GM12878 (cell line): ENCODE measurements around the gene ADAM10. TPM values are rescaled to one million over a fixed set of nuclear protein-coding genes. Genes with fewer than 3 reads are reported as not detected.

Experiments
- ATAC-seq: fragments of 200-7000 bp; cut with Tn5 transposase; 3 replicates; pipeline ENCODE4 v1.9.1; 2020; ENCODE audit warnings: mild to moderate bottlenecking, moderate library complexity
- BruUV-seq: library from RNA; stranded (reverse); fragments of 400-500 nt; replicated peaks from 2 replicates; lab custom pipeline; 2021; lab: Mats Ljungman, UMichigan
- CTCF ChIA-PET: fragments of 300-600 bp; sonication (Branson Sonifier 250); formaldehyde crosslinking; extraction: SDS; loops from one replicate; lab custom pipeline; 2021; ENCODE audit warnings: inconsistent platforms; lab: Yijun Ruan, JAX
- POLR2A ChIA-PET: fragments of 350-600 bp; formaldehyde crosslinking; extraction: SDS; loops from one replicate; lab custom pipeline; 2021; ENCODE audit warnings: inconsistent platforms; lab: Charles Lee
- RAD21 ChIA-PET: fragments of 300-600 bp; sonication (Branson Sonifier 250); formaldehyde crosslinking; loops from one replicate; lab custom pipeline; 2023; ENCODE audit warnings: antibody characterized with exemption; ENCODE audit not compliant: unreplicated experiment; lab: Charles Lee
- SMC1A ChIA-PET: fragments of 300-600 bp; sonication (Branson Sonifier 250); formaldehyde crosslinking; loops from one replicate; lab custom pipeline; 2023; ENCODE audit not compliant: unreplicated experiment, uncharacterized antibody; lab: Charles Lee
- DNase-seq: peaks from one replicate; pipeline ENCODE4 v3.0.0-alpha.2; 2011; ENCODE audit warnings: low read depth, low spot score
- FAIRE-seq: peaks from 3 replicates; lab custom pipeline; 2011; peaks lifted over from hg19 to GRCh38; lab: Jason Lieb, UNC
- H2AFZ ChIP-seq: 2 replicates; pipeline ENCODE4 v1.6.0; 2011; ENCODE audit warnings: low read depth, low read length, control low read depth; ENCODE audit not compliant: control insufficient read depth
- H3K27ac ChIP-seq: 2 replicates; pipeline ENCODE4 v1.5.1; 2011; ENCODE audit warnings: control low read depth; ENCODE audit not compliant: control insufficient read depth, insufficient read depth
- H3K27me3 ChIP-seq, 2 experiments: replicated peaks in 1 of 2; 2 replicates each; pipeline versions ENCODE4 v1.6.0 to v1.6.1; 2011; ENCODE audit warnings: low read length in 1 of 2; ENCODE audit not compliant: control insufficient read depth in 2 of 2, insufficient read depth in 2 of 2
- H3K36me3 ChIP-seq, 2 experiments: 2 replicates each; pipeline ENCODE4 v1.5.1; 2011; ENCODE audit warnings: low read length in 1 of 2; ENCODE audit not compliant: control insufficient read depth in 2 of 2, insufficient read depth in 2 of 2
- H3K4me1 ChIP-seq: 2 replicates; pipeline ENCODE4 v1.6.1; 2011; ENCODE audit warnings: mild to moderate bottlenecking, low read length, moderate library complexity, mixed read lengths; ENCODE audit not compliant: control insufficient read depth, insufficient read depth
- H3K4me2 ChIP-seq: 2 replicates; pipeline ENCODE4 v1.6.0; 2011; ENCODE audit warnings: control low read depth; ENCODE audit not compliant: control insufficient read depth, insufficient read depth
- H3K4me3 ChIP-seq: fragments of 200-600 bp; sonication (generic); 2 replicates; pipeline ENCODE4 v1.5.1; 2016
- H3K79me2 ChIP-seq: 2 replicates; pipeline ENCODE4 v1.6.0; 2011; ENCODE audit warnings: low read length; ENCODE audit not compliant: control insufficient read depth, insufficient read depth
- H3K9ac ChIP-seq: 2 replicates; pipeline ENCODE4 v1.8.0; 2011; ENCODE audit warnings: low read length, control low read depth, mixed read lengths; ENCODE audit not compliant: control insufficient read depth, insufficient read depth
- H3K9me3 ChIP-seq: replicated peaks from 3 replicates; pipeline ENCODE4 v1.5.1; 2011; ENCODE audit warnings: mild to moderate bottlenecking, low read length; ENCODE audit not compliant: control insufficient read depth, insufficient read depth
- H4K20me1 ChIP-seq: 2 replicates; pipeline ENCODE4 v1.6.0; 2011; ENCODE audit not compliant: control insufficient read depth, insufficient read depth
- BACH1 ChIP-seq: fragments of 450-650 bp; IDR thresholded peaks from 2 replicates; pipeline ENCODE4 v1.6.1; 2017; ENCODE audit warnings: mild to moderate bottlenecking, borderline replicate concordance
- DPF2 ChIP-seq: fragments of 450-650 bp; IDR thresholded peaks from 2 replicates; pipeline ENCODE4 v1.6.1; 2017; ENCODE audit warnings: mild to moderate bottlenecking
- ETV6 ChIP-seq, 2 experiments: fragments of 450-650 bp in 1 of 2; IDR thresholded peaks in 1 of 2; conservative IDR thresholded peaks in 1 of 2; 2 replicates each; pipeline ENCODE4 v1.6.1; 2014; ENCODE audit warnings: antibody characterized with exemption in 1 of 2, borderline replicate concordance in 1 of 2, low read depth in 1 of 2, mild to moderate bottlenecking in 1 of 2, moderate library complexity in 1 of 2
- MEF2A ChIP-seq: IDR thresholded peaks from 2 replicates; pipeline ENCODE4 v1.6.1; 2011; ENCODE audit warnings: low read depth, mild to moderate bottlenecking, low read length, moderate library complexity; ENCODE audit not compliant: insufficient read depth
- MEF2B ChIP-seq: fragments of 450-650 bp; IDR thresholded peaks from 2 replicates; pipeline ENCODE4 v1.6.1; 2018; ENCODE audit warnings: mild to moderate bottlenecking, moderate library complexity; ENCODE audit not compliant: partially characterized antibody, poor library complexity, severe bottlenecking
- POU2F2 ChIP-seq: IDR thresholded peaks from 3 replicates; pipeline ENCODE4 v1.6.1; 2011; ENCODE audit warnings: low read depth, mild to moderate bottlenecking, low read length, borderline replicate concordance
- RCOR1 ChIP-seq: conservative IDR thresholded peaks from 2 replicates; pipeline ENCODE4 v1.6.1; 2012; ENCODE audit warnings: low read depth, low read length, improper control_type of control experiment
- SIX5 ChIP-seq: IDR thresholded peaks from 2 replicates; pipeline ENCODE4 v1.6.1; 2011; ENCODE audit warnings: mild to moderate bottlenecking, low read depth, low read length, moderate library complexity; ENCODE audit not compliant: severe bottlenecking
- SMC3 ChIP-seq: IDR thresholded peaks from 2 replicates; pipeline ENCODE4 v1.6.1; 2011; ENCODE audit warnings: low read length, improper control_type of control experiment, borderline replicate concordance
- SREBF2 ChIP-seq: IDR thresholded peaks from 2 replicates; pipeline ENCODE4 v1.6.1; 2012; ENCODE audit warnings: mild to moderate bottlenecking, low read length
- TBL1XR1 ChIP-seq: IDR thresholded peaks from 2 replicates; pipeline ENCODE4 v1.6.1; 2012; ENCODE audit warnings: low read depth, low read length, improper control_type of control experiment
- USF2 ChIP-seq: IDR thresholded peaks from 2 replicates; pipeline ENCODE4 v1.6.1; 2011; ENCODE audit warnings: low read depth, low read length, improper control_type of control experiment, borderline replicate concordance
- ZZZ3 ChIP-seq: IDR thresholded peaks from 2 replicates; pipeline ENCODE4 v1.6.1; 2011; ENCODE audit warnings: low read depth; ENCODE audit not compliant: control insufficient read depth, insufficient read length
- WGBS: methylation state at CpG from one replicate; pipeline ENCODE4 v1.1.6; 2016; ENCODE audit warnings: low lambda C conversion rate; ENCODE audit not compliant: insufficient replicate concordance, insufficient coverage; ENCODE audit errors: missing lambda C conversion rate; 5-methylcytosine and 5-hydroxymethylcytosine counted together
- in situ Hi-C: fragments of 300-500 bp; cut with MboI; formaldehyde crosslinking; loops from 9 replicates; pipeline ENCODE4 v1.14.3; 2018; ENCODE audit warnings: mixed read lengths
- intact Hi-C: fragments of 100-400 bp; cut with micrococcal nuclease; formaldehyde crosslinking; loops from one replicate; pipeline ENCODE4 v1.14.2; 2022; ENCODE audit not compliant: unreplicated experiment
- polyA plus RNA-seq, 11 experiments: library from polyadenylated mRNA; depleted of rRNA in 4 of 11; unstranded in 6 of 11; stranded (reverse) in 5 of 11; fragments of >200 nt; fragmentation: Nextera tagmentation in 4 of 11; fragmentation: Illumina TruSeq in 1 of 11; extraction: Ambion mirVana in 4 of 11; extraction: Trizol in 1 of 11; gene quantifications; 1 replicate in 1 of 11; 2 replicates in 10 of 11; pipeline versions ENCODE4 v1.2.1 to v1.2.3, GENCODE V29; 2011 to 2016; ENCODE audit warnings: inconsistent platforms in 2 of 11, missing spikeins in 2 of 11, low read depth in 1 of 11
- total RNA-seq, 4 experiments: library from RNA; depleted of rRNA in 3 of 4; stranded (reverse); fragments of >200 nt in 3 of 4; fragmentation: Illumina TruSeq in 1 of 4; extraction: Trizol in 1 of 4; gene quantifications; 2 replicates each; pipeline versions ENCODE4 v1.2.1 to v1.2.3, GENCODE V29; 2013 to 2021
- TF ChIP-seq, protein P1 (sequence below): fragments of 450-650 bp; IDR thresholded peaks from 2 replicates; pipeline ENCODE4 v1.6.1; 2017; ENCODE audit warnings: borderline replicate concordance
- TF ChIP-seq, protein P2 (sequence below): fragments of 450-650 bp; IDR thresholded peaks from 2 replicates; pipeline ENCODE4 v1.6.1; 2018; ENCODE audit warnings: mild to moderate bottlenecking, low read depth, moderate library complexity; ENCODE audit not compliant: partially characterized antibody

The ADAM10 gene
- total and polyA plus RNA-seq, 10 of the 15 experiments (the other 5 are each of a cell fraction or from before 2014, with no cell fraction given): 10.0 to 88.9 (median 51.7) TPM

- H3K9ac ChIP-seq: no peak overlapping the region
- H4K20me1 ChIP-seq: no peaks in the 10 kb centered on the region
- no peak overlapping the region for H2AFZ ChIP-seq
- no TSS peak for BruUV-seq
- ATAC-seq: no peak
- CTCF ChIA-PET: interaction anchor here (0.6 kb wide), 1 partner anchor 1402 kb away, joined by 3 read pairs; no protein-coding TSS in a partner anchor
- H3K36me3 ChIP-seq: no peaks in the 10 kb centered on the region
- H3K4me1 ChIP-seq: peaks cover 13% of the 10 kb centered on the region
- no peaks in the 10 kb centered on the region for H3K27me3 ChIP-seq
- in situ Hi-C loops: no loop called here
- no peak overlapping the region for H3K27ac ChIP-seq
- no peaks in the 10 kb centered on the region for H3K9me3 ChIP-seq
- H3K4me3 ChIP-seq: no peak overlapping the region
- no peak for FAIRE-seq
- SMC1A ChIA-PET: interaction anchor here (1.2 kb wide), 1 partner anchor 279 kb away, joined by 4 read pairs; no protein-coding TSS in a partner anchor
- intact Hi-C loops: no loop called here
- DNase-seq: no peak
- 77% methylated on average over 25 of the region's 26 CpGs for WGBS
- no peak overlapping the region for H3K4me2 ChIP-seq
- no peaks in the 10 kb centered on the region for H3K79me2 ChIP-seq
- RAD21 ChIA-PET: no interaction called here
- POLR2A ChIA-PET: no interaction called here
- TF ChIP-seq TBL1XR1 (no peak), USF2 (no peak), MEF2B (no peak), SMC3 (no peak), ETV6 (conservative IDR thresholded peaks at IDR 0.05 in 1 of 2, IDR thresholded peaks at IDR 0.05 in 1 of 2; ENCODE audit: borderline replicate concordance in 1 of 2, low read depth in 1 of 2) (no peak), SIX5 (no peak), DPF2 (no peak), BACH1 (no peak), POU2F2 (no peak), MEF2A (no peak), SREBF2 (no peak), ZZZ3 (no peak), RCOR1 (no peak)
- TF ChIP-seq, protein P1, sequence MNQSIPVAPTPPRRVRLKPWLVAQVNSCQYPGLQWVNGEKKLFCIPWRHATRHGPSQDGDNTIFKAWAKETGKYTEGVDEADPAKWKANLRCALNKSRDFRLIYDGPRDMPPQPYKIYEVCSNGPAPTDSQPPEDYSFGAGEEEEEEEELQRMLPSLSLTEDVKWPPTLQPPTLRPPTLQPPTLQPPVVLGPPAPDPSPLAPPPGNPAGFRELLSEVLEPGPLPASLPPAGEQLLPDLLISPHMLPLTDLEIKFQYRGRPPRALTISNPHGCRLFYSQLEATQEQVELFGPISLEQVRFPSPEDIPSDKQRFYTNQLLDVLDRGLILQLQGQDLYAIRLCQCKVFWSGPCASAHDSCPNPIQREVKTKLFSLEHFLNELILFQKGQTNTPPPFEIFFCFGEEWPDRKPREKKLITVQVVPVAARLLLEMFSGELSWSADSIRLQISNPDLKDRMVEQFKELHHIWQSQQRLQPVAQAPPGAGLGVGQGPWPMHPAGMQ: no peak
- TF ChIP-seq, protein P2, sequence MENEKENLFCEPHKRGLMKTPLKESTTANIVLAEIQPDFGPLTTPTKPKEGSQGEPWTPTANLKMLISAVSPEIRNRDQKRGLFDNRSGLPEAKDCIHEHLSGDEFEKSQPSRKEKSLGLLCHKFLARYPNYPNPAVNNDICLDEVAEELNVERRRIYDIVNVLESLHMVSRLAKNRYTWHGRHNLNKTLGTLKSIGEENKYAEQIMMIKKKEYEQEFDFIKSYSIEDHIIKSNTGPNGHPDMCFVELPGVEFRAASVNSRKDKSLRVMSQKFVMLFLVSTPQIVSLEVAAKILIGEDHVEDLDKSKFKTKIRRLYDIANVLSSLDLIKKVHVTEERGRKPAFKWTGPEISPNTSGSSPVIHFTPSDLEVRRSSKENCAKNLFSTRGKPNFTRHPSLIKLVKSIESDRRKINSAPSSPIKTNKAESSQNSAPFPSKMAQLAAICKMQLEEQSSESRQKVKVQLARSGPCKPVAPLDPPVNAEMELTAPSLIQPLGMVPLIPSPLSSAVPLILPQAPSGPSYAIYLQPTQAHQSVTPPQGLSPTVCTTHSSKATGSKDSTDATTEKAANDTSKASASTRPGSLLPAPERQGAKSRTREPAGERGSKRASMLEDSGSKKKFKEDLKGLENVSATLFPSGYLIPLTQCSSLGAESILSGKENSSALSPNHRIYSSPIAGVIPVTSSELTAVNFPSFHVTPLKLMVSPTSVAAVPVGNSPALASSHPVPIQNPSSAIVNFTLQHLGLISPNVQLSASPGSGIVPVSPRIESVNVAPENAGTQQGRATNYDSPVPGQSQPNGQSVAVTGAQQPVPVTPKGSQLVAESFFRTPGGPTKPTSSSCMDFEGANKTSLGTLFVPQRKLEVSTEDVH: no peak
These were observed 201.0 kb downstream of the ADAM10 start for GRCh38 chr15:58548308-58549012.
